DMS 273 treated with DMSO at 0.1 percent for 48 hours (cell line): ENCODE results near the gene CFAP46.
"Not testable (repeated sequence)": the region's sequence is repeated elsewhere in the genome, so short reads cannot be mapped to it uniquely, and the experiment has no call there.

Experiments
- DNase-seq: peaks from one replicate; lab custom pipeline; 2025; lab: John Stamatoyannopoulos, UW

CFAP46 gene

GRCh38 chr10:132912713-132913558, 29.4 kb downstream of the CFAP46 start:
- DNase-seq: no peak

GRCh38 chr10:132912225-132912712, 30.1 kb downstream of the CFAP46 start:
- no peak for DNase-seq

- no peak for DNase-seq
These were observed 30.6 kb downstream of the CFAP46 start for GRCh38 chr10:132911786-132912097.

- no peak for DNase-seq
These were observed 31.2 kb downstream of the CFAP46 start for GRCh38 chr10:132910901-132911785.

GRCh38 chr10:132910186-132910880, 32.0 kb downstream of the CFAP46 start:
- DNase-seq: no peak

- no peak for DNase-seq
These were observed 32.8 kb downstream of the CFAP46 start for GRCh38 chr10:132909491-132910071.

GRCh38 chr10:132908621-132909295, 33.6 kb downstream of the CFAP46 start:
- no peak for DNase-seq

- no peak for DNase-seq
These were observed 34.3 kb downstream of the CFAP46 start for GRCh38 chr10:132907821-132908620.

- no peak for DNase-seq
These were observed 35.5 kb downstream of the CFAP46 start for GRCh38 chr10:132906836-132907235.

GRCh38 chr10:132906106-132906505, 36.3 kb downstream of the CFAP46 start:
- DNase-seq: no peak

- no peak for DNase-seq
These were observed 36.7 kb downstream of the CFAP46 start for GRCh38 chr10:132905661-132906060.

- DNase-seq: no peak
These were observed 37.3 kb downstream of the CFAP46 start for GRCh38 chr10:132904814-132905649.

GRCh38 chr10:132904181-132904813, 38.1 kb downstream of the CFAP46 start:
- DNase-seq: no peak

GRCh38 chr10:132902656-132903575, 39.5 kb downstream of the CFAP46 start:
- DNase-seq: not testable (repeated sequence)

GRCh38 chr10:132901351-132901750, 41.0 kb downstream of the CFAP46 start:
- DNase-seq: no peak

GRCh38 chr10:132900211-132900756, 42.1 kb downstream of the CFAP46 start:
- DNase-seq: no peak

GRCh38 chr10:132899751-132900065, 42.7 kb downstream of the CFAP46 start:
- no peak for DNase-seq
